T1000 (cell line): Measurements from ENCODE around the gene ADAMTS7.
"Not testable (repeated sequence)": the region's sequence is repeated elsewhere in the genome, so short reads cannot be mapped to it uniquely, and the experiment has no call there.

Source experiments
- DNase-seq: peaks from one replicate; lab custom pipeline; 2025; ENCODE audit warnings: mixed read lengths; lab: John Stamatoyannopoulos, UW

The ADAMTS7 gene, protein sequence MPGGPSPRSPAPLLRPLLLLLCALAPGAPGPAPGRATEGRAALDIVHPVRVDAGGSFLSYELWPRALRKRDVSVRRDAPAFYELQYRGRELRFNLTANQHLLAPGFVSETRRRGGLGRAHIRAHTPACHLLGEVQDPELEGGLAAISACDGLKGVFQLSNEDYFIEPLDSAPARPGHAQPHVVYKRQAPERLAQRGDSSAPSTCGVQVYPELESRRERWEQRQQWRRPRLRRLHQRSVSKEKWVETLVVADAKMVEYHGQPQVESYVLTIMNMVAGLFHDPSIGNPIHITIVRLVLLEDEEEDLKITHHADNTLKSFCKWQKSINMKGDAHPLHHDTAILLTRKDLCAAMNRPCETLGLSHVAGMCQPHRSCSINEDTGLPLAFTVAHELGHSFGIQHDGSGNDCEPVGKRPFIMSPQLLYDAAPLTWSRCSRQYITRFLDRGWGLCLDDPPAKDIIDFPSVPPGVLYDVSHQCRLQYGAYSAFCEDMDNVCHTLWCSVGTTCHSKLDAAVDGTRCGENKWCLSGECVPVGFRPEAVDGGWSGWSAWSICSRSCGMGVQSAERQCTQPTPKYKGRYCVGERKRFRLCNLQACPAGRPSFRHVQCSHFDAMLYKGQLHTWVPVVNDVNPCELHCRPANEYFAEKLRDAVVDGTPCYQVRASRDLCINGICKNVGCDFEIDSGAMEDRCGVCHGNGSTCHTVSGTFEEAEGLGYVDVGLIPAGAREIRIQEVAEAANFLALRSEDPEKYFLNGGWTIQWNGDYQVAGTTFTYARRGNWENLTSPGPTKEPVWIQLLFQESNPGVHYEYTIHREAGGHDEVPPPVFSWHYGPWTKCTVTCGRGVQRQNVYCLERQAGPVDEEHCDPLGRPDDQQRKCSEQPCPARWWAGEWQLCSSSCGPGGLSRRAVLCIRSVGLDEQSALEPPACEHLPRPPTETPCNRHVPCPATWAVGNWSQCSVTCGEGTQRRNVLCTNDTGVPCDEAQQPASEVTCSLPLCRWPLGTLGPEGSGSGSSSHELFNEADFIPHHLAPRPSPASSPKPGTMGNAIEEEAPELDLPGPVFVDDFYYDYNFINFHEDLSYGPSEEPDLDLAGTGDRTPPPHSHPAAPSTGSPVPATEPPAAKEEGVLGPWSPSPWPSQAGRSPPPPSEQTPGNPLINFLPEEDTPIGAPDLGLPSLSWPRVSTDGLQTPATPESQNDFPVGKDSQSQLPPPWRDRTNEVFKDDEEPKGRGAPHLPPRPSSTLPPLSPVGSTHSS (N-terminal part only)

DNA sequence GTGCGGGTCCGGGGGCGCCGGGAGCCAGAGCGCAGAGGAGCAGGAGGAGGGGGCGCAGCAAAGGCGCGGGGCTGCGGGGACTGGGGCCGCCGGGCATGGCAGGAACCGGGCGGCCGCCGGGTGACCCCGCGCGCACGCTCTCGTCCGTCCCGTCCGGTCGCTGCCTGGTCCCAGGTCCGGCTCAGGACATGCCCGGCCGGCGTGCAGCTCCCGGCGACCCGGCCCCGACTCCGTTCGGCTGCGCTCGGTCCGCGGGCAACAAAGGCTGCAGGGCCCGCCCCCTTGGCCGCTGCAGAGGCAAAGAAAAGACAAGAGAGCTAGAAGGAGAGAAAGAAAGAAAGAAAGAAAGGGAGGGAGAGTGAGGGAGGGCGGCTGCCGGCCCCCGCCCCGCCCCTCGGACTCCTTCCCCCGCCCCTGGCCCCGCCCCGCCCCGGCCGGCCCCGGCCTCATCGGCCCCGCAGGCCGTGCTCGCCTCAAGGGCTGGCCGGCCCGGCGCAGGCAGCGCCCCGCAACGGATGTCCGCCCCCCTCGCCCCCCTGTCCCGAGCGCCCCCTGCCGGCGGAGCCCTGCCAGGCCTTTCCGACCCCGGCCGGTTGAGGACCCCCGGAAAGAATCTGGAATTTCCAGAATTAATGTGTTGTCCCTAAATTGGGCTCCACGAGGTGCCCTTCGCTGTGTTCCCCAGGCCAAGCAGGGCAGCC, at the start of gene ADAMTS7:
TSS of gene ADAMTS7 (minus strand) at position 341 of the 701 bp plus-strand sequence. CDS start at position 97, 244 bp downstream.
- DNase-seq, result peak; percentile 52

DNA sequence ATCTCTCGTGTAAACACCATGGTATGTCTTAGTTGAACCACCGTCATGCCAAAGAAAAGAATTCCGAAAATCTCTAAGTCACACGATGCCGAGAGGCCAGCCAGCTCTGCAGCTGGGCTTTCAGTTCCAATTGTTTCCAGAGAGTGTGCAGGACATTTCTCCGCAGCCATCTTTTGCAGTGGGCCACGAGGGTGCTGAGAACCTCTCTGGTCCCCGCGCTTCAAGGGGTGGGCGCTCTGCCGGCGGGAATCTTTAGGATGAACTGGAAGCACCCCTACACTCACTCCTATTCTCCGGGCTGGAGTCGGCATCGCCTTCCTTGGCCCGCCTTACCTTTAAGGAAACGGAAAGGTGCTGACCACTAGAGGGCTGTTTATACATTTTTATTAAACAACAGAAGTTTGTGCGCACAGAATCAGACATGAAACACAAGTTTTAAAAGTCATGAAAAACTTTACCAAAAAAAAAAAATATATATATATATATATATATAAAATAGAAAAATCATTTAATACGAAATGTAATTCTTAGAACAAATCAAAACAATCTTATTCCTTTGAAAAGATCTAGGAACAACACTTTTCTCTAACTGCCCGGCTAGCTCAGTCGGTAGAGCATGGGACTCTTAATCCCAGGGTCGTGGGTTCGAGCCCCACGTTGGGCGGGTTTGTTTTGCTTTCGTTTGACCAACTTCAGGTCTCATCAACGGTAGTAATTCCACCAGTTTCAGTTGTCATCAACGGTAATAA, 48.9 kb upstream of the ADAMTS7 start:
- DNase-seq, result peak; percentile 28

DNA sequence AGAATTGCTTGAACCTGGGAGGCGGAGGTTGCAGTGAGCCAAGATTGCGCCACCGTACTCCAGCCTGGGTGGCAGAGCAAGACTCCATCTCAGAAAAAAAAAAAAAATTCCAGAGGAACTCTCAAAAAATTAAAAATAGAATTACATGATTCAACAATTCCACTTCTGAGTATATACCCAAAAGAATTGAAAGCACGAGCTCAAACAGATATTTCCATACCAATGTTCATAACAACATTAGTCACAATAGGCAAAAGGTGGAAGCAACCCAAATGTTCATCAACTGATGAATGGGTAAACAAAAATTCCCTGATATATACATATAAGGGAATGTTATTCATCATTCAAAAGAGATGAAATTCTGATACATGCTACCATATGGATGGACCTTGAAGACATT, 44.5 kb upstream of the ADAMTS7 start:
- DNase-seq, result no peak

DNA sequence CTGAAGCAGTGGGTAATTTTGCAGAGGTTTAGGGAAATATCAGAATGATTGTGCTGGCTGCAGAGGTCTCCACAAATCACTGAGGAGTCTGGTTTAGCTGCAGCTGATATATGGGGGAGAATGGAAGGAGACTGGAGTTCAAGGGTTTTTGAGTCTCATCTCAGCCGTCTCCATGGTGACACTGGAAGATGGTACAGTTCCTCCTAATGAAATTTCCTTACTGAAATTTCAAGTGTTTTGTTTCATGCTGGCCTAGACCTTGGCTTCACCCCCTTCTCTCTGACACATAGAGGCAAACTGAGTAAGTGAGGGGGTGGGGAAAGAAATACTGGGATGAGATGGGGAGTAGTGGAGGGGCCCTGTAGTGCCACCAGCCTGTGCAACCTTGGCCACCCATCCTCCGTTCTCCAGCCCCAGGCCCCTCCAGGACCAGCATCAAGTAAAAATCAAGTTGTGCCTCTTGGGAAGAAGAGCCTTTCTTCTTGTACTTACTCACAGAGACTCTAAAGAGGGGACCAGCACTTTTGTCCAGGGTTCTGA, 43.6 kb upstream of the ADAMTS7 start:
- DNase-seq, result no peak

DNA sequence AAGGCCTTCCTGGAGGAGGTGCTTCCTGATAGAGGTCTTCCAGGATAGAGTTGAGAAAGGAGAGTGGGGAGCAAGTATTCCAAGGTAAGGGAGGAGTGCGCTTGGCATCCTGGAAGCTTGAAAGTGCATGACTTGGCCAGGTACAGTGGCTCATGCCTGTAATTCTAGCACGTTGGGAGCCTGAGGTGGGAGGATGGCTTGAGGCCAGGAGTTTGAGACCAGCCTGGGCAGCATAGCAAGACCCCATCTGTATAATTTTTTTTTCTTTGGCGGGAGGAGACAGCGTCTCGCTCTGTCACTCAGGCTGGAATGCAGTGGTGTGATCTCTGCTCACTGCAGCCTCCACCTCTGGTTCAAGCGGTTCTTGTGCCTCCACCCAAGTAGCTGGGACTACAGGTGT, 42.2 kb upstream of the ADAMTS7 start:
- DNase-seq, result no peak

DNA sequence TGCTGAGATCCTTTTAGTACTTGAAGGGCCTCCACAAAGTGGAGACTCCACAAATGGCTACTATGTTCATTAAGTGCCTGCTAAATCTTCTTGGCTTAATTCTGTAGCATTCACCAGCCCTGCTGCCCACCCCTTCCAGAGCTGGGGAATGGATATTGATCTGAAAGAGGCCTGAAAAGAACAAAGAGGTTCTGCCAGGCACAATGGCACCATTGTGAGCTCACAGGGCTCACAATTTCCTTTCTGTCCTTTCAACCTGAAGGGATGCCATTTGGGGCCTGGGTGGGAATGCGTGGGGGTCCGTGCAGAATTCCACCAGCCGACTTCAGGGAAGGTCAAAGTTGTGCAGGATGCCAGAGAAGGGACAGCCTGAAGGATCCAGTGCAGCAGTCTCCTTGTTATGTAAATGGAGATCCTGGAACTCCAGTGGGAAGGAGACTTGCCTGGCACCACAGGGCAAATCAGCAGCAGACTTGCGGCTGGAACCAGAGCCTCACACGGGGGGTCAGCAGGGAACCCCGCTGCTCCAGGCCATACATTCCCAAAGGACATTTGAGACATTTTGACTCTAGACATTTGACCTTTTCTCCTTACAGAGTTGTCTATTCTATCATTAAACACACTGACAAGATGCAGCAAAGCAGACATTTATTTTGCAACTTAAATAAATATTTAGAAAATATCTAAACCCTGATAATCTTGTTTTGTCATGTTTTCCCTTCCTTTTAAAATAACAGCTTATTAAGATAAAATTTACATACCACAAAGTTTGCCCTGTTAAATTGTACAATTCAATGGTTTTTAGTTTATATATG, 39.9 kb upstream of the ADAMTS7 start:
- DNase-seq, result no peak

DNA sequence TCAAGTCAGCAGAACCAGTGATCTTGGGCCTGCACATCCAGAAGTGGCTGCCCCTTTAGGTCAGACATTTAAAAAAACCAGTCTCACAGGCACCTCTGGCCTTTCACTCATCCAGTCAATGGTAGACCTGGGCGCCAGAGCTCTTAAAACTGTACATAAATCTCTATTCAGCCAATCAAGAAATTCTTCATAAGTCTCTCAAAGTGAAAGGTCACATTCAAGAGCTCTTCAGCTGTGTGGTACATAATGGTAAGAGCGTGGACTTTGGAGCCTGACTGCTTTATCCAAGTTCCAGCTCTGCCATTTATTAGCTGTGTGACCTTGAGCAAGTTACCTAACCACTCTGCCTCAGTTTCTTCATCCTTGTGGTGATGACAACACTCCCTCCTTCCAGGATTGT, 39.1 kb upstream of the ADAMTS7 start:
- DNase-seq, result no peak

DNA sequence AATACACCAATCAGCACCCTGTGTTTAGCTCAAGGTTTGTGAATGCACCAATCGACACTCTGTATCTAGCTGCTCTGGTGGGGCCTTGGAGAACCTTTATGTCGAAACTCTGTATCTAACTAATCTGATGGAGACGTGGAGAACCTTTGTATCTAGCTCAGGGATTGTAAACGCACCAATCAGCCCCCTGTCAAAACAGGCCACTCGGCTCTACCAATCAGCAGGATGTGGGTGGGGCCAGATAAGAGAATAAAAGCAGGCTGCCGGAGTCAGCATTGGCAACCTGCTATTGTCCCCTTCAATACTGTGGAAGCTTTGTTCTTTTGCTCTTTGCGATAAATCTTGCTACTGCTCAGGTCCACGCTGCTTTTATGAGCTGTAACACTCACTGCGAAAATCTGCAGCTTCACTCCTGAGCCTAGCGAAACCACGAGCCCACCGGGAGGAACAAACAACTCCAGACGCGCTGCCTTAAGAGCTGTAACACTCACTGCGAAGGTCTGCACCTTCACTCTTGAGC, 36.2 kb upstream of the ADAMTS7 start:
- DNase-seq, result not testable (repeated sequence)

DNA sequence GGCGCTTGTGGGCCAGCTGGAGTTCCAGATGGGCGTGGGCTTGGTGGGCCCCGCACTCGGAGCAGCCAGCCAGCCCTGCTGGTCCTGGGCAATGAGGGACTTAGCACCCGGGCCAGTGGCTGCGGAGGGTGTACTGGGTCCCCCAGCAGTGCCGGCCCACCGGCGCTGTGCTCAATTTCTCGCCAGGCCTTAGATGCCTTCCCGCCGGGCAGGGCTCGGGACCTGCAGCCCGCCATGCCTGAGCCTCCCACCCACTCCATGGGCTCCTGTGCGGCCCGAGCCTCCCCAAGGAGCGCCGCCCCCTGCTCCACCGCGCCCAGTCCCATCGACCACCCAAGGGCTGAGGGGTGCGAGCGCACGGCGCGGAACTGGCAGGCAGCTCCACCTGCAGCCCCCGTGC, 35.6 kb upstream of the ADAMTS7 start:
- not testable (repeated sequence) for DNase-seq

DNA sequence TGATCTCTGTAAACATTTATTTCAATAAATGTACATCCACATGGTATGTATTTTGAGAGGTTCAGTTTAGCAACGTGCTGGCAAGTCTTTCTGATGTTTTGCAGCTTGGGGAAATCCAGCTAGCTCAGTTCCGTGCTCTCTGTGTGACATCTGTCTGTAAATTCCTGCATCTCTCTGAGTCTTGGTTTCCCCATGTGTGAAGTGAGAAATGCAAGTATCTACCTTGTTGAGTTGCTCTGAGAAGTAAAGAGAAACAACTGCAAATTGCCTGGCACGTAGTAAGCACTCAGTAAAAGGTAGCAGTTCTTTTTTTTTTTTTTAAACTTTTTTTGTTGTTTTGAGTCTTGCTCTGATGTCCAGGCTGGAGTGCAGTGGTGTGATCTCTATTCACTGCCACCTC, 31.3 kb upstream of the ADAMTS7 start:
- no peak for DNase-seq

DNA sequence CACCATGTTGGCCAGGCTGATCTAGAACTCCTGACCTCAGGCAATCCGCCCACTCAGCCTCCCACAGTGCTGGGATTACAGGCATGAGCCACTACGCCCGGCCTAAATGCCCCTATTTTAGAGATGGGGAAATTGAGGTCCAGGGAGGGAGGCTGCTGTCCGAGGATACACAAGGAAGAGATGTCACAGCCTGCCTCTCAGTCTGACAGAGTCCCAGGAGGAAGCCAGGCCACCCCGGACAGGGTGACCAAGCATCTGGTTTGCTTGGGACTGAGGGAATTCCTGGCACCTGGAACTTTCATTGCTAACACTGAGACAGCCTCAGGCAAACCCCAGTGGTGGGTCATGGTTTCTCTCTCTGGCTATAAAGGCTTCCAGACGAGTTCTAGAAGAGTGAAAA, 30.6 kb upstream of the ADAMTS7 start:
- DNase-seq, result no peak

DNA sequence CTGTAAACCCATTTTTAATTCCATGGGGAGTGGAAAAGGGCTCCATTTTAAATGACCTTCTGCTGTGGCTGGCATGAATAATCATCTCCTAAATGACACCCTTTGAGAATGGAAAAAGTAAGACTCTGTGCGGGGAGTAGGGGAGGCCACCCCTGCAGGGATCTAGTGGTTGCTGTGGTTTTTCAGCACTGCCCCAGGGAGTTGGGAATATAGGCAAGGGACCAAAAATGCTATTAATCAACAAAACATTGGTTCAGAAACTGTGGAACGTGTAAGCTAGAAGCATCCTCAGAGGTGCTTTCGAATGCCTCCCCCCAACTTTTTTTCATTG, 30.1 kb upstream of the ADAMTS7 start:
- DNase-seq, result no peak

DNA sequence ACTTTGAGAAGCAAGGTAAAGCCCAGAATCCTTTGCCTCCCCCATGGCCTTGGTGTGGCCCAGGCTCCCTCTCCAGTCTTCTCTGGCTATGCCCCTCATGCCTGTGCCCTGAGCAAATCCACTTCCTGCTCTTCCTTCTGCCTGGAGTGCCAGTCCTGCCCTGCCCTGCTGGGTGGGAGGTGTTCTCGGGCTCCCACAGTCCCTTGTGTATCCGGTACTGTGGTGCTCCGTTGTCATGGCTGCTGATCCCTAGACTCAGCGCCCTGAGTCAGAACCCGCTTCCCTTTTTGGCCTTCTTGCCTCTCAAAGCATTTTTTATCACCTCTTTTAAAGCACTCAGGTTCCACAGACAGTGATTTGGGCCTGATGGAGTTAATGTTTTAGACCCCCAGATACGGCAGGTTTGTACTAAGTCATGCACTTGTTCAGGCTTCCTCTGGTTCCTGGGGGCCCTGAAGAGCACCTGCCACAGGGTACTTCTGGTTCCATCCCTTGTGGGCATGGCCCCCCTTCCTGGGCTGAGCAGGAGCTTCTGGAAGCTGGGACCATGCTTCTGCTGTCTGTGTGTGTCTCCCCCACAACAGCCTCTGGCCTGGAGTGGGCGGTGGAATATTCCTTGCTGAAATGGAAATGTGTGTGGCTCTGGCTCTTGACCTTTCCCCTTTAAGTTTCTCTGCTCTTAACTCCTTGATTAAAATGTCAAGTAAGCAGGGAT, 29.6 kb upstream of the ADAMTS7 start:
- peak; percentile 19 for DNase-seq

DNA sequence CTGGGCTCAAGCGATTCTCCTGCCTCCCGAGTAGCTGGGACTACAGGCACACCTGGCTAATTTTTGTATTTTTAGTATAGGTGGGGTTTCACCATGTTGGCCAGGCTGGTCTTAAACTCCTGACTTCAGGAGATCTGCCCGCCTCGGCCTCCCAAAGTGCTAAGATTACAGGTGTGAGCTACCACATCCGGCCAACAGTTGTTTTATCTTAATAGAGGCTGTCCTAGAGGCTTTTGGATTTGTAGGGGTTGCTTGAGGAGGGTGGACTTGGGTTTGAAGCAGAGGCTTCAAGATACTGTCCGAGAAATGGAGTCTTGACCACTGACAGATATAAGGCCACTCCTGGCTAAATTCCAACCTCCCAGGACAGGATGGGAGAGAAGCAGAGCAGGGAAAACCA, 27.9 kb upstream of the ADAMTS7 start:
- DNase-seq, result not testable (repeated sequence)

DNA sequence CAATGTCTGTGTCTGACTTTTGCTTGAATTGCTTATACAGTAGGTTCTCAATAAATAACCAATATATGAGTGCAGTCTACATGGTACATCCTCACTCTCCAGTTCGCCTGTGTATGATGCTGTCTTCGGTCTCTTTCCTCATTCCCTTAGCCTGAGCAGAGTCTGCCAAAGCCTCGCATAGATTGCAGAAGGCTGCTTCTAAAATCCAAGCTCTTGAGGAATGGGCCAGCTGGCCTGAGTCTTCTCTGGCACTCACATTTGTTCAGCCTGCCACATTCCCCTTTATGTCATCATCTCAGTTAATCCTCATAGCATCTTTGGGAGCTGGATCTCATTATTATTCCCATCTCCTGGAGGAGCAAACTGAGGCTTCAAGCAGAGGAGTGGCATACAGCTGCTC, 27.2 kb upstream of the ADAMTS7 start:
- DNase-seq, result no peak

DNA sequence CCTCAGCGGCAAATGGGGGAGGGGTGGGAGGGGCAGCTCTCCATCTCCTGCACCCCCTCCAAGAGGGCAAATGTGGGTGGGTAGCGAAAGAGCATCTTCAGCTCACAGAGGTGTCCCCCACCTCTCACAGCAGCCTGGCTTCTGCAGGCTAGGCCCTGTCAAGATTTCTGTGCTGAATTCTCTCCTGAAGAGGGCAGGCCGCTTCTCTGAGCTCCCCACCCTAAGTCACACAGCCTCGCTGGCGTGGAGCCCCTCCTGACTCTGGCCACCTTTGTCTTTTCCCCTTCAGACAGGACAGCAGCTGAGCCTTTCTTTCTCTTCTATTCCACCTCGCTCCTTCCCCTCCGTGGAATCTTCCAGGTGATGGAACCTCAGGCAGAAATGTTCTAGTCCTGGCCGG, 26.3 kb upstream of the ADAMTS7 start:
- no peak for DNase-seq

DNA sequence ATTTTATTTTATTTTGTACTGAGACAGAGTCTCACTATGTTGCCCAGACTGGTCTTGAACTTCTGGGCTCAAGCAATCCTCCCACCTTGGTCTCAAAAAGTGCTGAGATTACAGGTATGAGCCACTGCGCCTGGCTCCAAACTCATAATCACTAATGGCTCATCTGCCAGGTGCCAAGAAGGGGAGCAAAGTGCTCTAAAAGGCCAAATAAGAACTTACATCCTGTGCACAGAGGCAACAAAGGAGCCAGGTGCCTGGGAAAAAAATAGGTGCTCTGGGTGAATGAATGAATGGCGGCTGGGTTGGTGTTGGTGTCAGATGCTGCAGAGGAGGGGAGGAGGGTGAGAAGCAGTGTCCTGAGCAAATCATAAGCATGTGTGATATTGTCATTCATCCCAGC, 25.9 kb upstream of the ADAMTS7 start:
- no peak for DNase-seq

DNA sequence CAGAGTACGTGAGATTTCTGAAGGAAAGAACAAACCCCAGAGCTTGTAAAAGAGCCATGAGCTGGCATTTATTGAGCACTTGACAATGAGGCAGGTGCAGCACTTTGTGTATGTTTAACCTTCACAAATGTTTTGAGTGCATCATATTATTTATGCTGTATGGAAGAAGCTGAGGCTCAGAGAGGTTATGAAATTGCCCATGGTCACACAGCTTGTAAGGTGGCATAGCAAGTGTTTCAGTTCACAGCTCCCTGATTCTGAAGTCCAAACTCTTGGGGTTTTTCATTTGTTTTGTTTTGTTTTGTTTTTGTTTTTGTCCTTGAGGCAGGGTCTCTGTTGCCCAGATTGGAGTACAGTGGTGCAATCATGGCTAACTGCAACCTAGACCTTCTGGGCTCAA, 25.1 kb upstream of the ADAMTS7 start:
- DNase-seq, result no peak
